GM10248 (cell line): ENCODE results near the gene KLHDC8A.

ENCODE experiments used
- CTCF ChIA-PET: fragments of 300-600 bp; sonication (Branson Sonifier 250); formaldehyde crosslinking; extraction: SDS; loops from one replicate; lab custom pipeline; 2021; ENCODE audit warnings: antibody characterized with exemption; lab: Yijun Ruan, JAX
- POLR2A ChIA-PET: fragments of 350-650 bp; sonication (Branson Sonifier 250); formaldehyde crosslinking; extraction: SDS; loops from one replicate; lab custom pipeline; 2020; ENCODE audit warnings: antibody characterized with exemption; lab: Yijun Ruan, JAX
- DNase-seq: peaks from one replicate; pipeline ENCODE4 v3.0.0; 2012; ENCODE audit errors: extremely low spot score
- CTCF ChIP-seq: IDR thresholded peaks from 2 replicates; pipeline ENCODE4 v1.5.1; 2012; ENCODE audit warnings: mild to moderate bottlenecking, low read depth; ENCODE audit errors: extremely low read depth, missing control alignments, control extremely low read depth

The KLHDC8A gene

GRCh38 chr1:205353191-205353590 lies 3.5 kb downstream of the KLHDC8A start:
- CTCF ChIA-PET: interaction anchor here (1.1 to 4.9 kb wide), 24 partner anchors 10 to 338 kb away, joined by 3 to 68 read pairs (median 9); partner anchors contain the start of gene LEMD1
- no peak for DNase-seq
- TF ChIP-seq CTCF: no peak
- POLR2A ChIA-PET: no interaction called here

GRCh38 chr1:205351984-205352713 lies 4.6 kb downstream of the KLHDC8A start:
- no peak for DNase-seq
- POLR2A ChIA-PET: no interaction called here
- CTCF ChIA-PET: interaction anchor here (1.2 to 4.1 kb wide), 5 partner anchors 19 to 133 kb away, joined by 6 to 22 read pairs (median 18); no protein-coding TSS in a partner anchor
- no peak for TF ChIP-seq CTCF

GRCh38 chr1:205350691-205351141 lies 6.0 kb downstream of the KLHDC8A start:
- DNase-seq: no peak
- no peak for TF ChIP-seq CTCF
- ChIA-PET CTCF (interaction anchor here (0.9 to 2.9 kb wide), 6 partner anchors 14 to 173 kb away, joined by 4 to 14 read pairs (median 7); no protein-coding TSS in a partner anchor), POLR2A (no interaction called here)

- no peak for DNase-seq
- CTCF ChIA-PET: interaction anchor here (0.9 to 2.9 kb wide), 7 partner anchors 13 to 174 kb away, joined by 4 to 14 read pairs (median 7); no protein-coding TSS in a partner anchor
- TF ChIP-seq CTCF: no peak
- POLR2A ChIA-PET: no interaction called here
Observed at GRCh38 chr1:205350124-205350523, 6.6 kb downstream of the KLHDC8A start.

- no peak for TF ChIP-seq CTCF
- CTCF ChIA-PET: interaction anchor here (1.3 to 2.9 kb wide), 4 partner anchors 12 to 175 kb away, joined by 7 to 14 read pairs (median 11); no protein-coding TSS in a partner anchor
- no peak for DNase-seq
- POLR2A ChIA-PET: no interaction called here
Observed at GRCh38 chr1:205348554-205349487, 7.9 kb downstream of the KLHDC8A start.
